Vagina (tissue), 2 donors: Measurements from ENCODE around the gene AARS2.

Experiments used
- POLR2AphosphoS5 ChIP-seq, 2 donors: sonication (generic); formaldehyde crosslinking; IDR thresholded peaks; one replicate each; pipeline ENCODE4 v1.9.0; 2017; ENCODE audit warnings: antibody characterized with exemption in 2 of 2, mild to moderate bottlenecking in 2 of 2, low read depth in 1 of 2; ENCODE audit not compliant: insufficient read depth in 1 of 2
- TF ChIP-seq, protein P1 (sequence below), 3 experiments: fragments of 450-650 bp in 2 of 3; fragments of 200-600 bp in 1 of 3; sonication (generic) in 1 of 3; IDR thresholded peaks; one replicate each; pipeline ENCODE4 v1.5.1; 2017 to 2019; ENCODE audit warnings: antibody characterized with exemption in 3 of 3, mild to moderate bottlenecking in 2 of 3, moderate library complexity in 2 of 3

DNA sequence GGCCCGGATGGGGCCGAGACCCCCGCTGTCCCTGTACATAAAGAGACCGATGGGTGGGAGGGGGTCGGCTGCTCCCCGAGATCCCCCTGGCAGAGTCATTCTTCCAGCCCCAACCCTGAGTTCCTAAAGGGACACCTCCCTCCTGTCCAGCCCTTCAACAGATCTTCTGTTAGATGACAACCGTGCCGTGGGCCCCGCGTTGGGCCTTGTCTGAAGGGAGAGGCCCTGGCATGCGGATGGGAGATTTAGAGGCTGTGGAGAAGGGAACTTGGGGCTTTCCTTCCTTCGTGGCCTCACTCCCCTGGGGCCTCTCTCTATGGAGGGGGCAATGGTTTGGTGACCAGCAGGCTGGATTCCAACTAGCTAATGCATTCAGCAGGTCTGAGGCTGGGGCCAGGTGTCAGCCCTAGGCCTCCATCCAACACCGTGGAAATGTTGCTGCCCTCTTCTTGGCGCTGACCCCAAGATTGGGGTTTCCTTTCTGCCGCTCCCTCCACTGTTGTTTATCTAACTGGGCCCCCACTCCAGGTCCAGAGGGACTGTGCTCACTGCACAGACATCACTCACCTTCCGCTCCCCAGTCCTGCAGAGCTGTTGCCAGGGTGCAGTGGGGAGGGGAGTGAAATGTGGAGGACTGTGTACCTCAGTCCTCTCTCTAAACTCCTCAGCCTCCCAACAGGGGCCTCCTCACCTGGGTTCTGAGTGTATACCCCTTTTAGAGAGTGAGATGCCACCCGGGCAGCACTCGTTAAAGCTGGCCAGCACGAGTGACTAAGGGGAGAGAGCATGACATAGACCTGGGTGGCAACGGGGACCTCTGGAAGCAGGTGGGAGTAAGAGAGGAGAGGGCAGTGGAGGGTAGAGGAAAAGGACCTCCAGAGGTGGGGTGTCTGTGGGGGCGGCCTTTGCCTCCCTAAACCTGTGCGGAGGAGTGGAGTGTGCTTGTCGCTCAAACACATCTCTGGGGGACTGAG lies 36.2 kb downstream of the AARS2 start:
- TF ChIP-seq, protein P1, sequence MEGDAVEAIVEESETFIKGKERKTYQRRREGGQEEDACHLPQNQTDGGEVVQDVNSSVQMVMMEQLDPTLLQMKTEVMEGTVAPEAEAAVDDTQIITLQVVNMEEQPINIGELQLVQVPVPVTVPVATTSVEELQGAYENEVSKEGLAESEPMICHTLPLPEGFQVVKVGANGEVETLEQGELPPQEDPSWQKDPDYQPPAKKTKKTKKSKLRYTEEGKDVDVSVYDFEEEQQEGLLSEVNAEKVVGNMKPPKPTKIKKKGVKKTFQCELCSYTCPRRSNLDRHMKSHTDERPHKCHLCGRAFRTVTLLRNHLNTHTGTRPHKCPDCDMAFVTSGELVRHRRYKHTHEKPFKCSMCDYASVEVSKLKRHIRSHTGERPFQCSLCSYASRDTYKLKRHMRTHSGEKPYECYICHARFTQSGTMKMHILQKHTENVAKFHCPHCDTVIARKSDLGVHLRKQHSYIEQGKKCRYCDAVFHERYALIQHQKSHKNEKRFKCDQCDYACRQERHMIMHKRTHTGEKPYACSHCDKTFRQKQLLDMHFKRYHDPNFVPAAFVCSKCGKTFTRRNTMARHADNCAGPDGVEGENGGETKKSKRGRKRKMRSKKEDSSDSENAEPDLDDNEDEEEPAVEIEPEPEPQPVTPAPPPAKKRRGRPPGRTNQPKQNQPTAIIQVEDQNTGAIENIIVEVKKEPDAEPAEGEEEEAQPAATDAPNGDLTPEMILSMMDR (IDR thresholded peaks at IDR 0.05): no peak
- TF ChIP-seq POLR2AphosphoS5 (IDR thresholded peaks at IDR 0.05; ENCODE audit: insufficient read depth in 1 of 2, low read depth in 1 of 2): no peak
